NCI-H1092 (cell line): ENCODE results near the gene MSLN.
"Not testable (repeated sequence)": the region's sequence is repeated elsewhere in the genome, so short reads cannot be mapped to it uniquely, and the experiment has no call there.

Source experiments
- DNase-seq: peaks from one replicate; lab custom pipeline; 2025; lab: John Stamatoyannopoulos, UW

The MSLN gene

GRCh38 chr16:735982-736453 lies 24.5 kb upstream of the MSLN start:
- DNase-seq, result no peak

- no peak for DNase-seq
These were observed 23.5 kb upstream of the MSLN start for GRCh38 chr16:736936-737481.

GRCh38 chr16:739560-740458 lies 20.7 kb upstream of the MSLN start:
- DNase-seq, result no peak

- DNase-seq, result no peak
These were observed 20.1 kb upstream of the MSLN start for GRCh38 chr16:740459-740763.

- peak; percentile 84 for DNase-seq
These were observed 19.6 kb upstream of the MSLN start, which contains the start of gene CIAO3 for GRCh38 chr16:740764-741505. Gene CIAO3, minus strand, starts transcription at chr16:740997. Its CDS starts 12 bp downstream, at chr16:740985.

- no peak for DNase-seq
These were observed 18.4 kb upstream of the MSLN start for GRCh38 chr16:741986-742629.

GRCh38 chr16:742894-743293 lies 17.6 kb upstream of the MSLN start:
- DNase-seq, result not testable (repeated sequence)

GRCh38 chr16:743794-744500 lies 16.6 kb upstream of the MSLN start:
- DNase-seq, result no peak

GRCh38 chr16:745739-746138 lies 14.8 kb upstream of the MSLN start:
- DNase-seq, result no peak

- no peak for DNase-seq
These were observed 13.9 kb upstream of the MSLN start for GRCh38 chr16:746637-747036.

- DNase-seq, result no peak
These were observed 12.4 kb upstream of the MSLN start for GRCh38 chr16:747978-748746.

- DNase-seq, result no peak
These were observed 11.5 kb upstream of the MSLN start for GRCh38 chr16:749010-749409.

- no peak for DNase-seq
These were observed 10.0 kb upstream of the MSLN start for GRCh38 chr16:750485-750884.

GRCh38 chr16:751152-752006 lies 9.2 kb upstream of the MSLN start:
- no peak for DNase-seq

- no peak for DNase-seq
These were observed 8.6 kb upstream of the MSLN start for GRCh38 chr16:752007-752312.

GRCh38 chr16:754121-754607 lies 6.4 kb upstream of the MSLN start:
- DNase-seq, result not testable (repeated sequence)

- no peak for DNase-seq
These were observed 5.9 kb upstream of the MSLN start for GRCh38 chr16:754656-755055.

GRCh38 chr16:756428-756827 lies 4.1 kb upstream of the MSLN start:
- no peak for DNase-seq

- DNase-seq, result no peak
These were observed 1.2 kb upstream of the MSLN start for GRCh38 chr16:759110-759910.
